SKM-1 (cell line): Measurements from ENCODE around the gene TRIP12.
"Not testable (repeated sequence)": the region's sequence is repeated elsewhere in the genome, so short reads cannot be mapped to it uniquely, and the experiment has no call there.

Experiments
- DNase-seq: peaks from one replicate; lab custom pipeline; 2025; ENCODE audit not compliant: unreplicated experiment; lab: John Stamatoyannopoulos, UW

The TRIP12 gene

GRCh38 chr2:229921892-229922448 lies at the start of gene TRIP12:
TRIP12 (minus strand) TSS chr2:229922009; CDS start chr2:229880079, 41,930 bp downstream.
- peak; percentile 86 for DNase-seq

GRCh38 chr2:229971298-229971790 lies 49.5 kb upstream of the TRIP12 start:
- no peak for DNase-seq

- no peak for DNase-seq
These were observed 48.6 kb upstream of the TRIP12 start for GRCh38 chr2:229970406-229970805.

- DNase-seq, result no peak
These were observed 48.1 kb upstream of the TRIP12 start for GRCh38 chr2:229969921-229970320.

GRCh38 chr2:229963596-229963995 lies 41.8 kb upstream of the TRIP12 start:
- DNase-seq, result not testable (repeated sequence)

- DNase-seq, result no peak
These were observed 34.7 kb upstream of the TRIP12 start for GRCh38 chr2:229956491-229956890.

- no peak for DNase-seq
These were observed 33.9 kb upstream of the TRIP12 start for GRCh38 chr2:229955663-229956062.

- DNase-seq, result no peak
These were observed 30.5 kb upstream of the TRIP12 start for GRCh38 chr2:229952256-229952835.

GRCh38 chr2:229947544-229947943 lies 25.7 kb upstream of the TRIP12 start:
- no peak for DNase-seq

GRCh38 chr2:229945975-229946374 lies 24.2 kb upstream of the TRIP12 start:
- DNase-seq, result no peak

- no peak for DNase-seq
These were observed 22.1 kb upstream of the TRIP12 start for GRCh38 chr2:229943770-229944449.

- no peak for DNase-seq
These were observed 21.4 kb upstream of the TRIP12 start for GRCh38 chr2:229943171-229943570.

- DNase-seq, result no peak
These were observed 20.9 kb upstream of the TRIP12 start for GRCh38 chr2:229942671-229943070.

- DNase-seq, result no peak
These were observed 15.7 kb upstream of the TRIP12 start for GRCh38 chr2:229937537-229937936.

GRCh38 chr2:229931241-229931640 lies 9.4 kb upstream of the TRIP12 start:
- no peak for DNase-seq

- no peak for DNase-seq
These were observed 8.8 kb upstream of the TRIP12 start for GRCh38 chr2:229930656-229931055.

- DNase-seq, result no peak
These were observed 6.1 kb upstream of the TRIP12 start for GRCh38 chr2:229927817-229928321.

- no peak for DNase-seq
These were observed 3.4 kb upstream of the TRIP12 start for GRCh38 chr2:229925201-229925600.

- not testable (repeated sequence) for DNase-seq
These were observed 2.7 kb upstream of the TRIP12 start for GRCh38 chr2:229924541-229924940.

- DNase-seq, result peak; percentile 86
These were observed 909 bp upstream of the TRIP12 start, which contains the start of gene FBXO36 for GRCh38 chr2:229922449-229923386. FBXO36 (plus strand) TSS chr2:229922503; CDS start chr2:229922514, 11 bp downstream.
